Ishikawa (cell line): ENCODE measurements around the gene RAB11B.

Experiments used
- CEBPB ChIP-seq: IDR thresholded peaks from 2 replicates; pipeline ENCODE4 v1.6.1; 2012
- CREB1 ChIP-seq: IDR thresholded peaks from 2 replicates; pipeline ENCODE4 v1.6.1; 2012; ENCODE audit warnings: low read depth
- EGR1 ChIP-seq: IDR thresholded peaks from 2 replicates; pipeline ENCODE4 v1.6.1; 2012
- EP300 ChIP-seq: IDR thresholded peaks from 2 replicates; pipeline ENCODE4 v1.6.1; 2012; ENCODE audit warnings: borderline replicate concordance
- FOXM1 ChIP-seq: IDR thresholded peaks from 2 replicates; pipeline ENCODE4 v1.6.1; 2012; ENCODE audit warnings: low read depth, borderline replicate concordance
- NFIC ChIP-seq: IDR thresholded peaks from 2 replicates; pipeline ENCODE4 v1.6.1; 2012
- RAD21 ChIP-seq: IDR thresholded peaks from 2 replicates; pipeline ENCODE4 v1.6.1; 2012; ENCODE audit warnings: low read depth
- TCF12 ChIP-seq: IDR thresholded peaks from 2 replicates; pipeline ENCODE4 v1.6.1; 2012; ENCODE audit warnings: low read depth
- YY1 ChIP-seq: IDR thresholded peaks from 2 replicates; pipeline ENCODE4 v1.6.1; 2012; ENCODE audit warnings: low read depth
- TF ChIP-seq, protein P1 (sequence below): IDR thresholded peaks from 2 replicates; pipeline ENCODE4 v1.6.1; 2012
- TF ChIP-seq, protein P2 (sequence below): IDR thresholded peaks from 2 replicates; pipeline ENCODE4 v1.6.1; 2012
- TF ChIP-seq, protein P3 (sequence below): IDR thresholded peaks from 2 replicates; pipeline ENCODE4 v1.6.1; 2012; ENCODE audit warnings: low read depth, mild to moderate bottlenecking

DNA sequence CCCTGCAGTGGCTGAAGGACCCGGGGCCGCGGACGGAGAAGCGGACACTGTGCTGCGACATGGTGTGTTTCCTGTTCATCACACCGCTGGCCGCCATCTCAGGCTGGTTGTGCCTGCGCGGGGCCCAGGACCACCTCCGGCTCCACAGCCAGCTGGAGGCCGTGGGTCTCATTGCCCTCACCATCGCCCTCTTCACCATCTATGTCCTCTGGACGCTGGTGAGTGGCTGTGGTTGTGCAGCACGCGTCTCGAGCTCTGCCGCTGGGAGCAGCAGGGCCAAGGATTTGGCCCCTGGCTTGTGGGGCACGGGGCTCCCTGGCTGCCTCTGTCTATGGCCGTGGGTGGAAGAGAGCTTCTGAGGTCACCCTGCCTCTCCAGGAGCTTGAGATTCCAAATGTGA lies 40.5 kb downstream of the RAB11B start:
- TF ChIP-seq, protein P1, sequence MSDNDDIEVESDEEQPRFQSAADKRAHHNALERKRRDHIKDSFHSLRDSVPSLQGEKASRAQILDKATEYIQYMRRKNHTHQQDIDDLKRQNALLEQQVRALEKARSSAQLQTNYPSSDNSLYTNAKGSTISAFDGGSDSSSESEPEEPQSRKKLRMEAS: no peak
- TF ChIP-seq CREB1 (no peak), EGR1 (no peak), FOXM1 (no peak), RAD21 (no peak), NFIC (no peak), TCF12 (no peak), CEBPB (no peak), EP300 (no peak), YY1 (no peak)
- TF ChIP-seq, protein P2, sequence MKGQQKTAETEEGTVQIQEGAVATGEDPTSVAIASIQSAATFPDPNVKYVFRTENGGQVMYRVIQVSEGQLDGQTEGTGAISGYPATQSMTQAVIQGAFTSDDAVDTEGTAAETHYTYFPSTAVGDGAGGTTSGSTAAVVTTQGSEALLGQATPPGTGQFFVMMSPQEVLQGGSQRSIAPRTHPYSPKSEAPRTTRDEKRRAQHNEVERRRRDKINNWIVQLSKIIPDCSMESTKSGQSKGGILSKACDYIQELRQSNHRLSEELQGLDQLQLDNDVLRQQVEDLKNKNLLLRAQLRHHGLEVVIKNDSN: no peak
- TF ChIP-seq, protein P3, sequence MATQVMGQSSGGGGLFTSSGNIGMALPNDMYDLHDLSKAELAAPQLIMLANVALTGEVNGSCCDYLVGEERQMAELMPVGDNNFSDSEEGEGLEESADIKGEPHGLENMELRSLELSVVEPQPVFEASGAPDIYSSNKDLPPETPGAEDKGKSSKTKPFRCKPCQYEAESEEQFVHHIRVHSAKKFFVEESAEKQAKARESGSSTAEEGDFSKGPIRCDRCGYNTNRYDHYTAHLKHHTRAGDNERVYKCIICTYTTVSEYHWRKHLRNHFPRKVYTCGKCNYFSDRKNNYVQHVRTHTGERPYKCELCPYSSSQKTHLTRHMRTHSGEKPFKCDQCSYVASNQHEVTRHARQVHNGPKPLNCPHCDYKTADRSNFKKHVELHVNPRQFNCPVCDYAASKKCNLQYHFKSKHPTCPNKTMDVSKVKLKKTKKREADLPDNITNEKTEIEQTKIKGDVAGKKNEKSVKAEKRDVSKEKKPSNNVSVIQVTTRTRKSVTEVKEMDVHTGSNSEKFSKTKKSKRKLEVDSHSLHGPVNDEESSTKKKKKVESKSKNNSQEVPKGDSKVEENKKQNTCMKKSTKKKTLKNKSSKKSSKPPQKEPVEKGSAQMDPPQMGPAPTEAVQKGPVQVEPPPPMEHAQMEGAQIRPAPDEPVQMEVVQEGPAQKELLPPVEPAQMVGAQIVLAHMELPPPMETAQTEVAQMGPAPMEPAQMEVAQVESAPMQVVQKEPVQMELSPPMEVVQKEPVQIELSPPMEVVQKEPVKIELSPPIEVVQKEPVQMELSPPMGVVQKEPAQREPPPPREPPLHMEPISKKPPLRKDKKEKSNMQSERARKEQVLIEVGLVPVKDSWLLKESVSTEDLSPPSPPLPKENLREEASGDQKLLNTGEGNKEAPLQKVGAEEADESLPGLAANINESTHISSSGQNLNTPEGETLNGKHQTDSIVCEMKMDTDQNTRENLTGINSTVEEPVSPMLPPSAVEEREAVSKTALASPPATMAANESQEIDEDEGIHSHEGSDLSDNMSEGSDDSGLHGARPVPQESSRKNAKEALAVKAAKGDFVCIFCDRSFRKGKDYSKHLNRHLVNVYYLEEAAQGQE: no peak
